NT2/D1 (cell line): ENCODE results near the gene CARD14.

ENCODE experiments used
- SUZ12 ChIP-seq: IDR thresholded peaks from 2 replicates; pipeline ENCODE4 v1.6.1; 2011; ENCODE audit not compliant: insufficient read length, insufficient read depth; ENCODE audit errors: extremely low read depth
- YY1 ChIP-seq: IDR thresholded peaks from 2 replicates; pipeline ENCODE4 v1.6.1; 2011; ENCODE audit not compliant: insufficient read length, insufficient read depth
- ZNF274 ChIP-seq: IDR thresholded peaks from 2 replicates; pipeline ENCODE4 v1.6.1; 2011; ENCODE audit warnings: mild to moderate bottlenecking, low read depth, low read length

DNA sequence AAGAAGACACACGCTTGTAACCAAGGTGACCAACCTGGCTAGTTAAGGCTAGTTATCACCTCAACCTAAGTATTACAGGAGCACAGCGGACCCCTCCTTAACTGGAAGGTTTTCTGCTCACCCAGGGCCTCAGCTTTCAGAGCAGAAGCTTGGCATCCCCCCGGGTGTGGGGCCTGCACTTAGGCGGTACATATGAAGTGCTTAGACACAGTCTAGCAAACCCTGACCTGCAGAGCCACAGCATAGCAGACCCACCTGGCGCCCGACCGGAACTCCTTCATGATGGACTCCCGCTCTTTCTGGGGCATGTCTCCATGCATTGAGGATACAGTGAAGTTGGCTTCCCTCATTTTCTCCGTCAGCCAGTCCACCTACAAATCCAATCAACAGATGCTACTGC, 32.7 kb upstream of the CARD14 start:
- no peak for TF ChIP-seq ZNF274
- no peak for TF ChIP-seq YY1
- no peak for TF ChIP-seq SUZ12
